ENCODE data around the gene C20orf96. TPM values are rescaled to one million over a fixed set of nuclear protein-coding genes. Genes with fewer than 3 reads are reported as not detected.

C20orf96 gene
- total and polyA plus RNA-seq, 12 donors, result 3.1 to 5.5 (median 4.4) TPM

- ATAC-seq (no peak), DNase-seq (no peak)
- 75 to 91% methylated on average over 2 of the region's 2 CpGs for WGBS, 2 donors
- Histone ChIP-seq H3K4me3 (no peak overlapping the region), H3K36me3 (peaks cover 0 to 24% (median 0%) of the 10 kb centered on the region in 9 donors), H3K9me3 (no peaks in the 10 kb centered on the region), H3K27ac (no peak overlapping the region), H3K27me3 (no peaks in the 10 kb centered on the region), H3K4me1 (peaks cover 0 to 19% (median 16%) of the 10 kb centered on the region in 9 donors)
- intact Hi-C loops (cut with DNase I), result no loop called here
- TF ChIP-seq CTCF (IDR thresholded peaks at IDR 0.05), result no peak
Measured at GRCh38 chr20:286508-286907, 4.0 kb downstream of the C20orf96 start.

GRCh38 chr20:284172-284571 lies 6.4 kb downstream of the C20orf96 start:
- no peak for ATAC-seq
- Histone ChIP-seq H3K4me3 (no peak overlapping the region), H3K27me3 (no peaks in the 10 kb centered on the region), H3K9me3 (no peaks in the 10 kb centered on the region), H3K36me3 (peaks cover 0 to 38% (median 0%) of the 10 kb centered on the region in 9 donors), H3K4me1 (peaks cover 0 to under 1% (median 0%) of the 10 kb centered on the region in 9 donors), H3K27ac (no peak overlapping the region)
- no peak for TF ChIP-seq CTCF (IDR thresholded peaks at IDR 0.05)
- no peak for DNase-seq
- intact Hi-C loops (cut with DNase I), result no loop called here
- 59 to 63% methylated on average over 3 of the region's 3 CpGs for WGBS, 2 donors

- Histone ChIP-seq H3K9me3 (no peaks in the 10 kb centered on the region), H3K27ac (peak overlapping the region in 3 of 10 donors; percentile 31 to 40 (median 39)), H3K4me1 (no peaks in the 10 kb centered on the region), H3K36me3 (peaks cover 0 to 69% (median 4%) of the 10 kb centered on the region in 9 donors), H3K27me3 (no peaks in the 10 kb centered on the region), H3K4me3 (peak overlapping the region in 8 of 10 donors; percentile 16 to 45 (median 34))
- intact Hi-C loops (cut with DNase I), result loop anchor here in 4 of 10 donors (5.0 to 10.0 kb wide), 3 partner anchors 46 to 56 kb away; partner anchors contain the start of gene SOX12 (in 3 of the 4)
- DNase-seq, result peak; percentile 33 to 47
- 50 to 60% methylated on average over 63 to 83 of the region's 88 CpGs for WGBS, 2 donors
- TF ChIP-seq CTCF (IDR thresholded peaks at IDR 0.05), result peak in 4 of 9 donors; percentile 14 to 34 (median 26)
- peak; percentile 21 to 64 (median 50) for ATAC-seq
Measured at GRCh38 chr20:278607-279571, 11.7 kb downstream of the C20orf96 start.

- DNase-seq (no peak), ATAC-seq (peak in 3 of 8 donors; percentile 6 to 11 (median 11))
- Histone ChIP-seq H3K4me3 (no peak overlapping the region), H3K27ac (no peak overlapping the region), H3K27me3 (no peaks in the 10 kb centered on the region), H3K4me1 (no peaks in the 10 kb centered on the region), H3K9me3 (no peaks in the 10 kb centered on the region), H3K36me3 (peaks cover 0 to 63% (median 4%) of the 10 kb centered on the region in 9 donors)
- WGBS, 2 donors, result 83 to 85% methylated on average over 5 of the region's 5 CpGs
- intact Hi-C loops (cut with DNase I), result loop anchor here in 4 of 10 donors (5.0 to 10.0 kb wide), 3 partner anchors 47 to 57 kb away; partner anchors contain the start of gene SOX12 (in 3 of the 4)
- TF ChIP-seq CTCF (IDR thresholded peaks at IDR 0.05), result no peak
Measured at GRCh38 chr20:278181-278580, 12.4 kb downstream of the C20orf96 start.
